ENCODE data around the gene KCNIP1.

Gene KCNIP1

GRCh38 chr5:170534941-170535340, 31.1 kb downstream of the KCNIP1 start:
- DNase-seq (ENCODE audit: extremely low spot score) = no peak
- CTCF ChIA-PET = no interaction called here
- POLR2A ChIA-PET = no interaction called here
- no peak for TF ChIP-seq CTCF (IDR thresholded peaks at IDR 0.05; ENCODE audit: control extremely low read depth, extremely low read depth, low read depth, missing control alignments)

GRCh38 chr5:170536525-170536924, 32.7 kb downstream of the KCNIP1 start:
- DNase-seq (ENCODE audit: extremely low spot score) = no peak
- CTCF ChIA-PET = interaction anchor here (1.9 kb wide), 1 partner anchor 9 kb away, joined by 5 read pairs; no protein-coding TSS in a partner anchor

GRCh38 chr5:170537451-170538095, 33.8 kb downstream of the KCNIP1 start:
- TF ChIP-seq CTCF (IDR thresholded peaks at IDR 0.05; ENCODE audit: control extremely low read depth, extremely low read depth, low read depth, missing control alignments) = no peak
- CTCF ChIA-PET = interaction anchor here (1.0 to 1.9 kb wide), 3 partner anchors 8 to 17 kb away, joined by 3 to 5 read pairs (median 3); no protein-coding TSS in a partner anchor
- POLR2A ChIA-PET = no interaction called here
- DNase-seq (ENCODE audit: extremely low spot score) = no peak

More at GRCh38 chr5:170536525-170536924, 32.7 kb downstream of the KCNIP1 start:
- TF ChIP-seq CTCF (IDR thresholded peaks at IDR 0.05; ENCODE audit: control extremely low read depth, extremely low read depth, low read depth, missing control alignments) = no peak
- POLR2A ChIA-PET = no interaction called here

GRCh38 chr5:170538096-170538465, 34.3 kb downstream of the KCNIP1 start:
- TF ChIP-seq CTCF (IDR thresholded peaks at IDR 0.05; ENCODE audit: control extremely low read depth, extremely low read depth, low read depth, missing control alignments) = no peak
- ChIA-PET POLR2A (no interaction called here), CTCF (interaction anchor here (1.0 to 1.5 kb wide), 2 partner anchors 9 to 16 kb away, joined by 3 read pairs; no protein-coding TSS in a partner anchor)
- DNase-seq (ENCODE audit: extremely low spot score) = no peak

- ChIA-PET CTCF (interaction anchor here (1.5 kb wide), 1 partner anchor 15 kb away, joined by 3 read pairs; no protein-coding TSS in a partner anchor), POLR2A (no interaction called here)
- TF ChIP-seq CTCF (IDR thresholded peaks at IDR 0.05; ENCODE audit: control extremely low read depth, extremely low read depth, low read depth, missing control alignments) = no peak
- DNase-seq (ENCODE audit: extremely low spot score) = no peak
These were observed 35.1 kb downstream of the KCNIP1 start for GRCh38 chr5:170538696-170539586.

GRCh38 chr5:170540271-170540670, 36.5 kb downstream of the KCNIP1 start:
- ChIA-PET CTCF (interaction anchor here (1.0 kb wide), 1 partner anchor 10 kb away, joined by 3 read pairs; no protein-coding TSS in a partner anchor), POLR2A (no interaction called here)
- no peak for TF ChIP-seq CTCF (IDR thresholded peaks at IDR 0.05; ENCODE audit: control extremely low read depth, extremely low read depth, low read depth, missing control alignments)
- DNase-seq (ENCODE audit: extremely low spot score) = no peak

Measured in GM10248 (cell line).